ENCODE measurements around the gene ALX3.
A peak's percentile ranks its signal among the peaks of the same experiment; 100 is the strongest.

The ALX3 gene

GRCh38 chr1:110065841-110066240 is 4.6 kb downstream of the ALX3 start:
- DNase-seq (ENCODE audit: low read depth), result no peak

- DNase-seq (ENCODE audit: low read depth), result no peak
Observed at GRCh38 chr1:110064576-110065337, 5.7 kb downstream of the ALX3 start.

- DNase-seq (ENCODE audit: low read depth), result no peak
Observed at GRCh38 chr1:110063781-110064180, 6.7 kb downstream of the ALX3 start.

GRCh38 chr1:110062612-110063011 is 7.9 kb downstream of the ALX3 start:
- no peak for DNase-seq (ENCODE audit: low read depth)

GRCh38 chr1:110061341-110061740 is 9.1 kb downstream of the ALX3 start:
- no peak for DNase-seq (ENCODE audit: low read depth)

GRCh38 chr1:110060662-110061060 is 9.8 kb downstream of the ALX3 start:
- DNase-seq (ENCODE audit: low read depth), result no peak

GRCh38 chr1:110060034-110060661 is 10.3 kb downstream of the ALX3 start:
- DNase-seq (ENCODE audit: low read depth), result no peak

- no peak for DNase-seq (ENCODE audit: low read depth)
Observed at GRCh38 chr1:110059133-110059863, 11.2 kb downstream of the ALX3 start.

- DNase-seq (ENCODE audit: low read depth), result no peak
Observed at GRCh38 chr1:110058591-110058990, 11.9 kb downstream of the ALX3 start.

- DNase-seq (ENCODE audit: low read depth), result no peak
Observed at GRCh38 chr1:110057963-110058518, 12.4 kb downstream of the ALX3 start.

GRCh38 chr1:110056776-110057175 is 13.7 kb downstream of the ALX3 start:
- no peak for DNase-seq (ENCODE audit: low read depth)

- no peak for DNase-seq (ENCODE audit: low read depth)
Observed at GRCh38 chr1:110056285-110056683, 14.2 kb downstream of the ALX3 start.

- DNase-seq (ENCODE audit: low read depth), result peak; percentile 44
Observed at GRCh38 chr1:110055493-110056284, 14.8 kb downstream of the ALX3 start.

GRCh38 chr1:110053552-110054428 is 16.7 kb downstream of the ALX3 start:
- no peak for DNase-seq (ENCODE audit: low read depth)

GRCh38 chr1:110051262-110051648 is 19.2 kb downstream of the ALX3 start:
- no peak for DNase-seq (ENCODE audit: low read depth)

- DNase-seq (ENCODE audit: low read depth), result no peak
Observed at GRCh38 chr1:110050602-110051261, 19.7 kb downstream of the ALX3 start.

GRCh38 chr1:110049801-110050601 is 20.5 kb downstream of the ALX3 start:
- no peak for DNase-seq (ENCODE audit: low read depth)

GRCh38 chr1:110048923-110049601 is 21.4 kb downstream of the ALX3 start:
- DNase-seq (ENCODE audit: low read depth), result no peak

GRCh38 chr1:110048240-110048639 is 22.2 kb downstream of the ALX3 start:
- no peak for DNase-seq (ENCODE audit: low read depth)
